B cell (primary cell): ENCODE results near the gene NOS1AP. TPM values are rescaled to one million over a fixed set of nuclear protein-coding genes. Genes with fewer than 3 reads are reported as not detected.

ENCODE experiments used
- ATAC-seq: fragments of 200-7000 bp; cut with Tn5 transposase; one replicate; pipeline ENCODE4 v1.10.0; 2021; ENCODE audit warnings: low read depth, mild to moderate bottlenecking, moderate number of reproducible peaks, moderate library complexity
- CTCF ChIA-PET: fragments of 350-600 bp; sonication (Branson Sonifier 250); formaldehyde crosslinking; loops from one replicate; lab custom pipeline; 2021; ENCODE audit warnings: antibody characterized with exemption, inconsistent platforms; lab: Charles Lee
- POLR2A ChIA-PET: fragments of 350-600 bp; sonication (Branson Sonifier 250); formaldehyde crosslinking; loops from one replicate; lab custom pipeline; 2021; ENCODE audit warnings: antibody characterized with exemption; lab: Charles Lee
- DNase-seq: peaks from one replicate; pipeline ENCODE4 v3.0.0; 2013
- H2AFZ ChIP-seq: 2 replicates; pipeline ENCODE4 v1.6.1; 2012; ENCODE audit warnings: mild to moderate bottlenecking, low read depth, low read length; ENCODE audit not compliant: insufficient read depth, poor library complexity, severe bottlenecking
- H3K27ac ChIP-seq, 2 donors: 1 replicate in 1 of 2; 2 replicates in 1 of 2; pipeline ENCODE4 v1.5.1; 2012 to 2013; ENCODE audit warnings: low read length in 2 of 2, mild to moderate bottlenecking in 2 of 2, moderate library complexity in 1 of 2
- H3K27me3 ChIP-seq, 4 experiments: fragments of 200-600 bp in 1 of 4; sonication (generic) in 1 of 4; replicated peaks in 1 of 4; 1 replicate in 2 of 4; 2 replicates in 2 of 4; pipeline versions ENCODE4 v1.6.1 to v1.7.0; 2013 to 2016; ENCODE audit warnings: low read length in 3 of 4, mild to moderate bottlenecking in 2 of 4, mixed read lengths in 1 of 4, moderate library complexity in 1 of 4; ENCODE audit not compliant: insufficient read depth in 4 of 4, control insufficient read depth in 3 of 4; ENCODE audit errors: control extremely low read depth in 1 of 4
- H3K36me3 ChIP-seq, 2 experiments: replicated peaks in 1 of 2; 1 replicate in 1 of 2; 2 replicates in 1 of 2; pipeline versions ENCODE4 v1.6.1 to v1.7.1; 2013; ENCODE audit warnings: low read length in 1 of 2; ENCODE audit not compliant: insufficient read depth in 2 of 2, control insufficient read depth in 1 of 2; ENCODE audit errors: control extremely low read depth in 1 of 2, extremely low read depth in 1 of 2
- H3K4me1 ChIP-seq, 2 donors: fragments of 200-600 bp in 1 of 2; sonication (generic) in 1 of 2; 1 replicate in 1 of 2; 2 replicates in 1 of 2; pipeline versions ENCODE4 v1.5.1 to v1.6.1; 2013 to 2017; ENCODE audit warnings: low read length in 2 of 2; ENCODE audit not compliant: control insufficient read depth in 2 of 2, insufficient read depth in 2 of 2
- H3K4me2 ChIP-seq: replicated peaks from 2 replicates; pipeline ENCODE3; 2012; ENCODE audit warnings: mild to moderate bottlenecking, low read depth, low read length; ENCODE audit not compliant: poor library complexity, severe bottlenecking
- H3K4me3 ChIP-seq, 5 experiments: fragments of 200-600 bp in 1 of 5; sonication (generic) in 1 of 5; 1 replicate in 3 of 5; 2 replicates in 2 of 5; pipeline versions ENCODE4 v1.5.1 to v1.7.0; 2011 to 2016; ENCODE audit warnings: low read length in 4 of 5, mild to moderate bottlenecking in 4 of 5, low read depth in 2 of 5, control low read depth in 1 of 5, moderate library complexity in 1 of 5; ENCODE audit not compliant: insufficient read depth in 1 of 5; ENCODE audit errors: control extremely low read depth in 1 of 5, extremely low read depth in 1 of 5
- H3K79me2 ChIP-seq: fragments of 200-600 bp; sonication (generic); one replicate; pipeline ENCODE4 v1.6.0; 2016; ENCODE audit warnings: low read length; ENCODE audit not compliant: control insufficient read depth, insufficient read depth
- H3K9ac ChIP-seq: fragments of 200-600 bp; sonication (generic); 2 replicates; pipeline ENCODE4 v1.6.1; 2017; ENCODE audit warnings: mild to moderate bottlenecking, low read length, moderate library complexity
- H3K9me3 ChIP-seq, 3 donors: one replicate each; pipeline versions ENCODE4 v1.6.1 to v1.7.1; 2013; ENCODE audit warnings: low read length in 2 of 3; ENCODE audit not compliant: control insufficient read depth in 2 of 3, insufficient read depth in 1 of 3; ENCODE audit errors: control extremely low read depth in 1 of 3
- H4K20me1 ChIP-seq: 2 replicates; pipeline ENCODE4 v1.6.0; 2012; ENCODE audit warnings: mild to moderate bottlenecking, low read length; ENCODE audit not compliant: insufficient read depth, control insufficient read depth, poor library complexity, severe bottlenecking
- H3K27ac Mint-ChIP-seq: one replicate; pipeline ENCODE4 v1.8.0; 2021; ENCODE audit warnings: mixed read lengths
- H3K27me3 Mint-ChIP-seq: one replicate; pipeline ENCODE4 v1.8.0; 2021; ENCODE audit warnings: mixed read lengths
- H3K4me1 Mint-ChIP-seq: one replicate; pipeline ENCODE4 v1.8.0; 2021; ENCODE audit warnings: mixed read lengths
- H3K4me3 Mint-ChIP-seq: one replicate; pipeline ENCODE4 v1.8.0; 2021; ENCODE audit warnings: mixed read lengths
- H3K9me3 Mint-ChIP-seq: one replicate; pipeline ENCODE4 v1.8.0; 2022; ENCODE audit warnings: mixed read lengths; ENCODE audit not compliant: insufficient read depth
- CTCF ChIP-seq: fragments of 200-600 bp; IDR thresholded peaks from one replicate; pipeline ENCODE4 v1.8.0; 2022; ENCODE audit warnings: antibody characterized with exemption, mild to moderate bottlenecking
- EZH2 ChIP-seq: IDR thresholded peaks from 2 replicates; pipeline ENCODE4 v1.6.1; 2012; ENCODE audit warnings: borderline replicate concordance, low read depth, mild to moderate bottlenecking, moderate library complexity, low read length; ENCODE audit not compliant: insufficient read depth, poor library complexity, severe bottlenecking
- WGBS: methylation state at CpG from one replicate; pipeline ENCODE4 v1.1.5; 2013; ENCODE audit warnings: missing lambda C conversion rate; ENCODE audit not compliant: insufficient coverage; 5-methylcytosine and 5-hydroxymethylcytosine counted together
- intact Hi-C: fragments of 100-400 bp; cut with micrococcal nuclease; formaldehyde crosslinking; loops from one replicate; pipeline ENCODE4 v1.10.0; 2022
- polyA plus RNA-seq: library from polyadenylated mRNA; depleted of rRNA; stranded (reverse); fragments of >200 nt; gene quantifications from 2 replicates; pipeline ENCODE4 v1.2.3, GENCODE V29; 2012
- total RNA-seq, 2 donors: library from RNA; stranded (reverse); fragments of 120-200 nt in 1 of 2; gene quantifications; 1 replicate in 1 of 2; 2 replicates in 1 of 2; pipeline versions ENCODE4 v1.2.3 to v1.2.4, GENCODE V29; 2013 to 2022

NOS1AP gene
- total and polyA plus RNA-seq, 2 donors (not counting 1 experiment from before 2014, with no cell fraction given) = 0.32 TPM; not detected in 1

DNA sequence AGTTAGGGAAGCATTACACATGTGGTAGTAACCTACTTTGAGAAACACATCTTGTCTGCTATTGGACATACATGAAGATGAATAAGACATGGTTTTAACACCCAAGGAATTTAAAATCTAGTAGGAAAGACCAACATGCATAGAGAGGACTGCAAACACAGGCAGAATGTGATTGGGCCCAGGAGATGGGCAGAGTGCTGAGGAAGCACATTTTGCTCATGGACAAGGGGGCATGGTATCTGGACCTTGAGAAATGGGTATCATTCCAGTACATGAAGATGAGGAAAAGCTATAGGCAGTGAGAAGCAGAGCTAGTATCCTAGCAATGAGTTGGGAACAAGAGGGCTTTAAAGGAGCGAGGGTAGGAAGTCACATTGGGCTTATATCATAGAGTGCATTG is 164.4 kb downstream of the NOS1AP start:
- no peaks in the 10 kb centered on the region for H4K20me1 ChIP-seq
- DNase-seq = no peak
- no peak overlapping the region for H3K9ac ChIP-seq
- ChIA-PET CTCF (no interaction called here), POLR2A (no interaction called here)
- intact Hi-C loops = no loop called here
- H3K4me3 ChIP-seq = no peak overlapping the region
- H3K4me2 ChIP-seq = no peak overlapping the region
- WGBS = 62% methylated on average over 1 of the region's 1 CpG
- no peak overlapping the region for H3K27ac Mint-ChIP-seq
- no peaks in the 10 kb centered on the region for H3K9me3 Mint-ChIP-seq
- no peak for ATAC-seq
- H3K27ac ChIP-seq = no peak overlapping the region
- no peaks in the 10 kb centered on the region for H3K36me3 ChIP-seq
- peaks cover 0 to 4% of the 10 kb centered on the region in 2 donors for H3K4me1 ChIP-seq
- no peaks in the 10 kb centered on the region for H3K79me2 ChIP-seq
- no peak overlapping the region for H3K4me3 Mint-ChIP-seq
- peaks cover 26% of the 10 kb centered on the region for H3K27me3 Mint-ChIP-seq
- H2AFZ ChIP-seq = no peak overlapping the region
- no peak for TF ChIP-seq CTCF
- no peak for TF ChIP-seq EZH2
- no peaks in the 10 kb centered on the region for H3K9me3 ChIP-seq
- peaks cover 12% of the 10 kb centered on the region for H3K4me1 Mint-ChIP-seq
- peaks cover 0 to 7% (median 4%) of the 10 kb centered on the region in 4 experiments for H3K27me3 ChIP-seq

- H3K4me2 ChIP-seq = no peak overlapping the region
- ChIA-PET CTCF (no interaction called here), POLR2A (no interaction called here)
- H3K27me3 ChIP-seq = peaks cover 0 to 7% (median 4%) of the 10 kb centered on the region in 4 experiments
- Mint-ChIP-seq H3K9me3 (no peaks in the 10 kb centered on the region), H3K27ac (no peak overlapping the region), H3K4me3 (no peak overlapping the region), H3K27me3 (peaks cover 26% of the 10 kb centered on the region), H3K4me1 (peaks cover 10% of the 10 kb centered on the region)
- peaks cover 0 to 3% of the 10 kb centered on the region in 2 donors for H3K4me1 ChIP-seq
- no peaks in the 10 kb centered on the region for H3K79me2 ChIP-seq
- intact Hi-C loops = no loop called here
- H3K9me3 ChIP-seq = no peaks in the 10 kb centered on the region
- no peaks in the 10 kb centered on the region for H3K36me3 ChIP-seq
- TF ChIP-seq CTCF = no peak
- 100% methylated on average over 2 of the region's 2 CpGs for WGBS
- no peak for DNase-seq
- no peaks in the 10 kb centered on the region for H4K20me1 ChIP-seq
- no peak overlapping the region for H2AFZ ChIP-seq
- H3K4me3 ChIP-seq = no peak overlapping the region
- ATAC-seq = no peak
- no peak overlapping the region for H3K9ac ChIP-seq
- H3K27ac ChIP-seq = no peak overlapping the region
Measured at GRCh38 chr1:162234571-162234970, 165.1 kb downstream of the NOS1AP start.
